Measurements from ENCODE around the gene ZNF138.

The ZNF138 gene

DNA sequence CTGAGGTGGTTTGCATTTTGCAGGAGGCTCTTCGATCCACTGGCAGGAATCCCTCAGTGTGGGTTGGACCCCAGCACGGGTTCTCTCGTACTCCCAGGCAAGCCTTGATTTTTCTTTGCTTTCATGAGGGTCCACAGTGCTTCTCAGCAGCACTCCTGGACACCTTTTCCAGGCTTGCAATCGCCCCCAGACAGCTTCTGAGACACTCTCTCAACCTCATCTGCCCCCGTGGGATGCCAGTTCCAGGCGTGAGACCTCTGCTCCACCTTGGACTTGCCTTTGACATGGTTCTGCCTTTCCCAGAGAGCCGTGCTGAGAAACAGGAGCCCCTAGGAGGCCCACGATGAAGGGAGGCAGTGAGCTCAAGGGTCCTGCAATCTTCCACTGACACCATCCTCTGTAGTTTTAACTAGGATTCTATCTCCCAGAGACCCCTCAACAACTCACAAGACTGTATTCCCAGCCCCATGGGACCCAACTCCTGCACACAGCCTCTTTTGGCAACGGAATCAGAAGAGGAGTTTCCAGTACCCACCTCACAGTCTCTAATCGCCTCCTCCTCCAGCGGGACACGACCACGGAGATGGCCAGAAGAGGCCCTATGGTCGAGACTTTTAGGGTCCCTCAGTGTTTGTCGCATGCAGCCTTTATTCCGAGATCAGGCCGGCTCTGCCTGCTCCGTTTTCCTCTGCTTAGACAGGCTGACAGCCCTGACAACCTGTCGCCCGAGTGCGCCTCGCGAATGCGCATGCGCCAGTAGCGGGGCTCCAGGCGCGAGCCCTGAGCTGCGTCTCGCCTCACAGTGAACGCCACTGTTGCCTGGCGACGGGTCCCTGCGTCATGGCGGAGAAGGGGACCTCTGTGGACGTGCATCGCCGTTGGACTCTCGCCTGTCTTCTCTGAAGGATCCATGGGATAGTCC is 82.8 kb downstream of the ZNF138 start:
- no peak for DNase-seq

GRCh38 chr7:64877714-64878610 is 83.7 kb downstream of the ZNF138 start:
- DNase-seq: no peak

- DNase-seq: no peak
Observed at GRCh38 chr7:64878684-64879083, 84.5 kb downstream of the ZNF138 start.

- DNase-seq: no peak
Observed at GRCh38 chr7:64879086-64879730, 85.0 kb downstream of the ZNF138 start.

- DNase-seq: no peak
Observed at GRCh38 chr7:64879800-64880199, 85.6 kb downstream of the ZNF138 start.

GRCh38 chr7:64880322-64881297 is 86.4 kb downstream of the ZNF138 start:
- DNase-seq: no peak

- no peak for DNase-seq
Observed at GRCh38 chr7:64881461-64882287, 87.4 kb downstream of the ZNF138 start.

- no peak for DNase-seq
Observed at GRCh38 chr7:64882341-64883112, 88.3 kb downstream of the ZNF138 start.
